IPS-20b (cell line): ENCODE data around the gene SNAP47.

ENCODE experiments used
- H3K27ac ChIP-seq: one replicate; pipeline ENCODE4 v1.5.1; 2013; ENCODE audit warnings: low read length
- H3K27me3 ChIP-seq: 2 replicates; pipeline ENCODE4 v1.6.1; 2013; ENCODE audit warnings: mild to moderate bottlenecking, low read length, inconsistent platforms; ENCODE audit not compliant: insufficient read depth
- H3K36me3 ChIP-seq: 2 replicates; pipeline ENCODE4 v1.6.1; 2013; ENCODE audit warnings: low read depth, mild to moderate bottlenecking, inconsistent platforms, low read length, moderate library complexity; ENCODE audit not compliant: insufficient read depth
- H3K4me1 ChIP-seq: 2 replicates; pipeline ENCODE4 v1.6.1; 2013; ENCODE audit warnings: mild to moderate bottlenecking, control low read depth, inconsistent platforms, low read length, moderate library complexity; ENCODE audit not compliant: insufficient read depth
- H3K4me3 ChIP-seq: 2 replicates; pipeline ENCODE4 v1.5.1; 2013; ENCODE audit warnings: mild to moderate bottlenecking, low read length, inconsistent platforms
- H3K9ac ChIP-seq: 2 replicates; pipeline ENCODE4 v1.6.1; 2013; ENCODE audit warnings: low read depth, mild to moderate bottlenecking, inconsistent platforms, low read length, moderate library complexity
- H3K9me3 ChIP-seq: 2 replicates; pipeline ENCODE4 v1.6.1; 2013; ENCODE audit warnings: mild to moderate bottlenecking, low read depth, low read length, inconsistent platforms; ENCODE audit not compliant: insufficient read depth

The SNAP47 gene

DNA sequence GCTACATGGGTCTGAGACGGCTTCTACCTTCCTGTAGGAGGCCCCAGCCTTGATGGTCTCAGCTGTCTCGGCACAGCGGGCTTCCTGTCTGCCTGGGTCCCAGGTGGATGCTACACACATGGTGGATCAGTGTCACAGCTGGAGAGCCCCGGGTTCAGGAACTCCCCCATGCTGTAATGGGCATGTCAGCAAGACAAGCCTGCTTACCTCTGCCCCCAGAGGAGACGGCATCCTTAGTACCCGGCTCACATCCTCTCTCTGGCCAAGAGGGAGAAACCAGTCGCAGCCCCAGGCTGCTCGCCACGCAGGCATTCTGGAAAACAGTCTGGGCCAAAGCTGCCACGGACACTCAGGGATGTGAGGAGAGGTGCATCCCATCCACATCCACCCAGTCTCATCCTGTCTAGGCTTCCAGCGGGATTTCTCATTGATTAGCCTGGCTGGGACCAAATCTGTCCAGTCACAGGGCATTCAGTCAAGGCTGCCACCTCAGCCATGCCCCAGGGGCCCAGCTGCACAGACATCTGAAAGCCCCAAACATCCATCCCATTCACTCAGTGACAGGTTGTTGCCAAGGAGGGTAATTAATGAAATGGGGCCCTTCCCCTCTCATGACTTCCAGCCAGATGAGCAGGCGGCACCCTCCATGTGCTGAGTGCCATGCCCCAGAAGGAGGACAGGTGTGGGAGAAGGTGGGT, 10.5 kb downstream of the SNAP47 start:
- Histone ChIP-seq H3K9ac (no peak overlapping the region), H3K4me1 (no peaks in the 10 kb centered on the region), H3K9me3 (no peaks in the 10 kb centered on the region), H3K27ac (no peak overlapping the region), H3K4me3 (no peak overlapping the region), H3K27me3 (no peaks in the 10 kb centered on the region), H3K36me3 (peaks cover 31% of the 10 kb centered on the region)

DNA sequence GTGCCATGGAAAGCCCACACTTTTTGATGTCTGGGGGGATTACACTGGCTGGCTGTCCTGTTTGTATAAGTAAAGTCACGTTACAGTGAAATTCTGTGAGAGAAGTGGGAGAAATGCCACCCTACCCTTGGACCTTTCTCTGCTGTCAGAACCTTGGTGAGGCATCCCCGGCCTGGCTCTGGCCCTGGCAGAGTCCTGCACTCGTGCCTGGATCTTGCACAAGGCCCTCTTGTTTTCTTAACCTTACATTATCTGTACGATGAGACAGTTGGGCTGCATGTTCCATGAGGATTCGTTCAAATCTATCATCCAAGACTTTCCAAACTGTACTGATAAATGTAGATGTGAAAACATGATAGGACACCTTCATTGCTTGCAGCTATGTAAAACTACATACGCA, 11.4 kb downstream of the SNAP47 start:
- Histone ChIP-seq H3K27me3 (no peaks in the 10 kb centered on the region), H3K36me3 (peaks cover 31% of the 10 kb centered on the region)

DNA sequence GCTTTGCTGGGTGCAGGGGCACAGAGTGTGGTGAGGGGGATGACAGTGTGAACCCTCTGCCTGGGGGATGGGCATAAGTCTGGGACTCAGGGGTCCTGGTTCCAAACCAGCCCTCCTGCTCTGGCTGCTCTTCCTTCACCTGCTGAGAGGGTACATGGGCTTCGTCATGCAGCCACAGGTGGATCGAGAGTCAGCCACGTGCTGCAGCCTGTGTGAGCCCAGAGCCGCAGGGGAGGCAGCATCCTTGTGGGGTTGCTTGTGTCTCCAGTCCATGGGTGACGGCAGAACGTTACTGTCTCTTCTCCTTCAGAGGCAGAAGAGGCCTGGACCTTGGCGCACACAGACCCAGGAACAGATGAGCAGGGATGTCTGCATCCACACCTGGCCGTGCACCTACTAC, 12.1 kb downstream of the SNAP47 start:
- H3K9me3 ChIP-seq, result no peaks in the 10 kb centered on the region
- no peak overlapping the region for H3K27ac ChIP-seq
- H3K4me1 ChIP-seq, result no peaks in the 10 kb centered on the region
- H3K36me3 ChIP-seq, result peaks cover 31% of the 10 kb centered on the region
- no peaks in the 10 kb centered on the region for H3K27me3 ChIP-seq
- H3K4me3 ChIP-seq, result no peak overlapping the region
- no peak overlapping the region for H3K9ac ChIP-seq

More for the DNA sequence above, 11.4 kb downstream of the SNAP47 start:
- Histone ChIP-seq H3K9me3 (no peaks in the 10 kb centered on the region), H3K27ac (no peak overlapping the region), H3K4me3 (no peak overlapping the region), H3K9ac (no peak overlapping the region), H3K4me1 (no peaks in the 10 kb centered on the region)

DNA sequence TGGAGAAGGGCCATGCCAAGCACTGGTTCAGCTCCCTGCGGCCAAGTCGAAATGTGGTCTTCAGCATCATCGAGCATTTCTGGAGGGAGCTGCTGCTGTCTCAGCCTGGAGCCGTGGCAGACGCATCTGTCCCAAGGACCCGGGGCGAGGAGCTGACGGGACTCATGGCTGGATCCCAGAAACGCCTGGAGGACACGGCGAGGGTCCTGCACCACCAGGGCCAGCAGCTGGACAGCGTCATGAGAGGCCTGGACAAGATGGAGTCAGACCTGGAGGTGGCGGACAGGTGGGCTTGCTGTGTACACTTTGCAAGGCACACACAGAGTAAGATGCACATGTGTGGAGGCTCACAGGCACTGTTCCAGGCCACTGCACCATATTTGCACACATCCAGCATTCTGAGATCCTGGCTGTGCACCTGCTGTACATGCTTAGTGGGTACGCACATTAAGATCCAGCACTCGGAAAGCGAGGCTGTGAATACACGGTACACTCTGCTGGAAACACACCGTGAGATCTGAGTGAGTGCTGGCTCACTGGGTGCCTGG, 12.8 kb downstream of the SNAP47 start:
- Histone ChIP-seq H3K4me1 (no peaks in the 10 kb centered on the region), H3K9me3 (no peaks in the 10 kb centered on the region), H3K9ac (no peak overlapping the region), H3K27me3 (no peaks in the 10 kb centered on the region), H3K27ac (no peak overlapping the region), H3K36me3 (peaks cover 34% of the 10 kb centered on the region), H3K4me3 (no peak overlapping the region)

DNA sequence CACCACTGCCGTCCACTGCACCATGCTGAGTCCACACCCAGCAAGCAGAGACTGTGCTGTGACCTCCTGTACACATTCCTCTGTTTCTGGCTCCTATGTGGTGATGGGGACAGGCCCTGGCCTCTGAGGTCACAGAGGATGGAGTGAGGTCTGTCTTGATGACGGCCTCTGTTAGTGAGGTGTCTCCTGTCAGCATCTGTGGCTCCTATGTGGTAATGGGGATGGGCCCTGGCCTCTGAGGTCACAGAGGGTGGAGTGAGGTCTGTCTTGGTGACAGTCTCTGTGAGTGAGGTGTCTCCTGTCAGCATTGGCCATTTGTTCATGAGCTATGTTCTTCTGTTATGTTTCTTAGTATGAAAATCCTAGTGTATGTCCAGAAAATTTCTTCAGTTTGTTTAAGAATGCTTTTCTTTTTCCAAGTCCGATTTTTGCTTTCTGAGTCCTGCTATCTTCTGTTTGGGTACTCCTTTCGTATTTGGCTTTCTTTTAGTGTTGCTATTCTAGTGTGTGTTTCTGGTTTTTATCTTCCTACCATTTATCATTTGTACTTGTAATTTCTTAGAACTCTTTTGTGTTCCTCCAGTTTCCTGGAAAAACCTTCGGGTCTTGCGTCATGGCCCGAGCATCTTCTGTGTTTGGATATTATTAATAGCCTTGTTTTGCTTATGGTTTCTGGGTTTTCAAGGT, 13.4 kb downstream of the SNAP47 start:
- H3K4me1 ChIP-seq, result no peaks in the 10 kb centered on the region
- H3K9ac ChIP-seq, result no peak overlapping the region
- H3K27me3 ChIP-seq, result no peaks in the 10 kb centered on the region
- peaks cover 40% of the 10 kb centered on the region for H3K36me3 ChIP-seq
- no peak overlapping the region for H3K4me3 ChIP-seq
- no peaks in the 10 kb centered on the region for H3K9me3 ChIP-seq
- H3K27ac ChIP-seq, result no peak overlapping the region

DNA sequence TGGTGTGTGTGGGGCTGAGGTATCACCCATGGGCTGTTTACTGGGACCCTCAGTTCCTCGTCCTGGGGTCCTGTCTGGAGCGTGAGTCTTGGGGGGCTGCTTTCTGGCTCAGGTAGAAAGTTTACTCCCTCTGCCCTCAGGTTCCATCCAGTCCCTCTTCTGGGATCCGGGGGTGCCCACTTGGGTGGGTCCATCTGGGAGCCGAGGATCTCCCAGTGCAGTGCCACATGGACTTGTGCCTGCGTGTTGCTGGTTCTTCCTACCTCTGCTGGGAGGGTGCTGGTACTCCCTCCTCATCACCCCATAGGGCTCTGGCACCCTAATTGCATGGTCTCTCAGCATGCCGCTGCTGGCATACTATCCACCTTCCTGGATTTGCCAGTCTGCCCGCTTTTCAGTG, 14.0 kb downstream of the SNAP47 start:
- Histone ChIP-seq H3K27ac (no peak overlapping the region), H3K9ac (no peak overlapping the region), H3K4me3 (no peak overlapping the region), H3K36me3 (peaks cover 43% of the 10 kb centered on the region), H3K27me3 (no peaks in the 10 kb centered on the region), H3K9me3 (no peaks in the 10 kb centered on the region), H3K4me1 (no peaks in the 10 kb centered on the region)

DNA sequence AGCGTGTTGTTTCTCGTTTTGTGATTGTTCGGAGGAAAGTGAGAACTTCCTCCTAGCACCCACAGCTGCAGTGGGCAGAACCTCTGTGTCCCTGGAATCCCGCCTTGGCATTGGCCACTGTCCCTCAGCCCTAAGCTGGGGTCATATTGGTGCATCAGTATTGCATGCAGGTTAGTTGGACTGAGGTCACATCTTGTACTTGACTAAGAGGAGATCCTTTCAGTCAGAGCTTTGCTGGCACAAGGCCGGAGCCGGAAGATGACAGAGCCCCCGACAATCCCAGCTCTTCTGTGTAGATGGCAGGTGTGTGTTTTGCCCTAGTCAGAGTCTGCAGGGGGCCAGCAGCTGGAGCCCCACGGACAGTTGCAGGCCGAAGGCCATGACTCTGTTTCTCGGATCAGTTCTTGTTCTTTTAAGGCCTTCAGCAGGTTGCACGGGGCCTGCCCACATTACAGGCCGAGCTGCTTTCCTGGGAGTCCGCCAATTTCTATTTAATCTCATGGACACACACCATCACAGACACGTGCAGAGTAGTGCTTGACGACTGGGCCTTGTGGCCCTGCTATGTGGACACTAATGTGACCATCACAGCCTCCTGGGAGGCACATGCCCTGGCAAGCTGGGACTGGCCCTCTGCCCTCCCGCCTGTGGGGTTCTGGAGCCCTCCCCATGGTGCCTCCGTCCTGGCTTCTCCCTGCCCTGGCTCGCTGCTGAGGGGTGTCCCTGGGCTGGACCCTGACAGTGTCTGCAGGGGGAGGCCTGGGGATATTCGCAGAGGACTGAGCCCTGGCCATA, 14.9 kb downstream of the SNAP47 start:
- no peak overlapping the region for H3K4me3 ChIP-seq
- H3K9ac ChIP-seq, result no peak overlapping the region
- H3K9me3 ChIP-seq, result no peaks in the 10 kb centered on the region
- no peaks in the 10 kb centered on the region for H3K27me3 ChIP-seq
- H3K4me1 ChIP-seq, result no peaks in the 10 kb centered on the region
- no peak overlapping the region for H3K27ac ChIP-seq
- H3K36me3 ChIP-seq, result peaks cover 43% of the 10 kb centered on the region

DNA sequence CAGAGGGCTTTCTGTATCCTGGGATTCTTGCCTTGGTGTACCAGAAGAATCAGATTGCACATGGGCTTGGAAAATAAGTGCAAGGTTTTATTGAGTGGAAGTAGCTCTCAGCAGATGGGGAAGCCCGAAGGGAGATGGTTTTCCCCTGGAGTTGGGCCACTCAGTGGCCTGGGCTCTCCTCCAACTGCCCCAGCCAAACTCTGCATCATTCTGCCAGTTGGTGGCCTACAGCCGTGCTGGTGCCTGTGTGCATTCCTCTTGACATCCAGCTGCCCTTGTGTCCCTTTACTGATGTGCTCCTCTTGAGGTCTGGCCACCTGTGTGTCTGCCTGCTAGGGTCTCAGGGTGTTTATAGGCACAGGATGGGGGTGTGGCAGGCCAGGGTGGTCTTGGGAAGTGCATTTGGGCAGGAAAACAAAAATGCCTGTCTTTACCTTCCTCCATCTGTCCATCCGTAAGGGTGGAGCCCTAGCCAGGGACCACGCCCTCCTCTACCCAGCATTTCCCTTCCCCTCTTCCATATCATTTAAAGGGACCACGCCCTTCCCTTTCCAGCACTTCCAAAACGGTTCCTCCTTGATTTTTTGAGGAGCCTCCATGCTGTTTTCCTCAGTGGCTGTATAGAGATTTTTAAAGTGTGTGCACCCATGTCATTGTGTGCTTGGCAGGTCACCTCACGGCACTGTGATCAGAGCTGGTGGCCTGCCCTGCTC, 18.9 kb downstream of the SNAP47 start:
- H3K36me3 ChIP-seq, result peaks cover 57% of the 10 kb centered on the region
- H3K4me3 ChIP-seq, result no peak overlapping the region
- H3K27me3 ChIP-seq, result no peaks in the 10 kb centered on the region
- no peak overlapping the region for H3K27ac ChIP-seq
- H3K4me1 ChIP-seq, result no peaks in the 10 kb centered on the region
- no peak overlapping the region for H3K9ac ChIP-seq
- no peaks in the 10 kb centered on the region for H3K9me3 ChIP-seq

DNA sequence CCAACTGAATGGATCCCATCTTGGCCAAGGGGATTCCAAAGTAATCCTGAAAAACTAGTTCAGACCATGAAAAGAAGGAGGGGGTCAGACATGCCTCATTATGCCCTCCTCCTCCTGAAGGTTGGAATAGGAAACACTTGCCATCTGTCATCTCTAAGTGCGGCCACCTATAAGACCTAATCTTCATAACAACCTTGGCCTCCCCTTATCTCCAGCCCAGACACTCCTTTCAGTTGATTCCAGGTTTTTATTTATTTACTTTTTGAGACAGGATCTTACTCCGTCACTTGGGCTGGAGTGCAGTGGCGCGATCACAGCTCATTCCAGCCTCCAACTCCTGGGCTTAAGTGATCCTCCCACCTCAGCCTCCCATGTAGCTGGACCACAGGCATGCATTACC, 19.7 kb downstream of the SNAP47 start:
- no peak overlapping the region for H3K4me3 ChIP-seq
- no peaks in the 10 kb centered on the region for H3K27me3 ChIP-seq
- no peaks in the 10 kb centered on the region for H3K4me1 ChIP-seq
- H3K9ac ChIP-seq, result no peak overlapping the region
- H3K9me3 ChIP-seq, result no peaks in the 10 kb centered on the region
- peaks cover 57% of the 10 kb centered on the region for H3K36me3 ChIP-seq
- H3K27ac ChIP-seq, result no peak overlapping the region

DNA sequence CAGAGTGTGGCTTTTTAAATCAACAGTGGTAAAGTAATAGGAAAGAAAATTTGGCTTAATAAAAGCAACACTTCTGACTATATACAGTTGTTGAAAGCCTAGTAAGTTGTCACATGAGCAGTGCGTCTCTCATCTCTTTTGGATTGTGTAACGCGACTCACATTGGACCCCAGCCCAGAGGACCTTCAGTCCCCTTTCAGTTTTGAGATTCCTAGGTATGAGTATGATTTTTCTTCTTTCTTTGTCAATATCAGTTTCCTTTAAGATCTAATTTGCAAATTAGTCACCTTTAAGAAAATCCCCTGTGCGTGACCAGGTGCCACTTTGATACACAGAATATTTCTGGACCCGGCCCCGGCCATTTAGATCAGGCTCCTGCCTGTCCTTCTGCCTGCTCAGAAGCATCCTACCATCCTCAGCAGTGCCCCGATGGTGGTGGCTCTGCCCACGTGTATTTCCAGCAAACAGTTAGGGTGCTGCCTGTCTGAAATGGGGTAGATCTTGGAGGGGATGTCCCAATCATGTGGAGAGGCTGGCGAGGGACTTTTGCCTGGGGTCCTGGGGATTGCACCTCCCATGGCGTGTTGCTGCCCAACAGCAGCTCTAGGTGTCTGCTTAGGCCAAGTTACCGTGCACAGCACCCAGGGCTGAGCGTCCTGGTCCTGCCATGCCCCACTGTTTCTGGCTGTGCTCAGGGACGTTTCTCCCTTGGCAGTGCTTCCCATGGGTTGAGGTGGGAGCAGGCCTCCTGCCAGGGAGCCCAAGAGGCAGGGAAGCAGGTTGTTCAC, 21.1 kb downstream of the SNAP47 start:
- Histone ChIP-seq H3K36me3 (peaks cover 63% of the 10 kb centered on the region), H3K27me3 (no peaks in the 10 kb centered on the region), H3K27ac (no peak overlapping the region), H3K4me3 (no peak overlapping the region), H3K9ac (no peak overlapping the region), H3K9me3 (no peaks in the 10 kb centered on the region), H3K4me1 (no peaks in the 10 kb centered on the region)

DNA sequence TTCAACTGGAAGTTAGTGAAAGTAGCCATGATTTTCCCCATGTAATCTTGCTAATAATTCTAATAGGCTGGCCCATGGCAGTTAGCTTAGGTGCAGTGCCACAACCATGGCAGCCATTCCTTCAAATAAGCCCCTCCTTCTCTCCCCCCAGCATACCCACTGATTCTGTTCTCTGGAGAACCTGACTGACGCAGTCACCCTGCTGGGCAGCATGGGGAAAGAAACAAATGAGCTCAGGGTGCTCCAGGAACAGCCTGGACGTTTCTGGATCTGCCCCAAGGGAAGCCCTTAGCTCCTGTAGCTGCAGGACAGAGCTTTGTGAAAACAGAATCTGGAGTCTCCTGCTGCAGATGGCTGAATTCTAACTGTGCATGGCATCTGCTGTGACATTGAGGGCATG, 22.5 kb downstream of the SNAP47 start:
- H3K4me1 ChIP-seq, result no peaks in the 10 kb centered on the region
- peaks cover 67% of the 10 kb centered on the region for H3K36me3 ChIP-seq
- no peak overlapping the region for H3K9ac ChIP-seq
- no peak overlapping the region for H3K4me3 ChIP-seq
- no peak overlapping the region for H3K27ac ChIP-seq
- no peaks in the 10 kb centered on the region for H3K9me3 ChIP-seq
- H3K27me3 ChIP-seq, result no peaks in the 10 kb centered on the region
